Ecto neural progenitor cell (in vitro differentiated cells): ENCODE results near the gene ARHGEF10L.

Source experiments
- DNase-seq: peaks from one replicate; pipeline ENCODE4 v3.0.0-alpha.2; 2018; ENCODE audit warnings: low spot score

Gene ARHGEF10L

GRCh38 chr1:17632541-17633184 lies 93.2 kb downstream of the ARHGEF10L start:
- no peak for DNase-seq

DNA sequence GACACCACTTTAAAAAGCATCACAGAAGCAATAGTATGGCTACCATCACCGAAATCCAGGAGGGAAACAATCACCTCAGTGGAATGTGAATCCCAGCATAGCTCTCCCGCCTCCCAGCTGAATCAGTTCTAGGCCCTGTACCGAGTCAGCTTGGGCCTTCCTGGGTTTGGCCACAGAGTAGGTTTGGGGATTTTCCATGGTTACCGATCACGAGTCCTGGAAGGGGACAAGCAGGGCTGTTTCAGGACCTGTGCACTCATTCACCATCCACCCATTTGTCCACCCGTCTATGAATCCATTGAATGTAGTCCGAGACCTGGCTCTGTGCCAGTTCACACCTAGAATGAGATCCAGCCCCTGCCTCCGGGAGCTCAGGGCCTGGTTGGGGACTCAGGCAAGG lies 94.2 kb downstream of the ARHGEF10L start:
- DNase-seq: no peak

- DNase-seq: no peak
These were observed 95.8 kb downstream of the ARHGEF10L start for GRCh38 chr1:17635276-17635675.

- DNase-seq: no peak
These were observed 96.3 kb downstream of the ARHGEF10L start for GRCh38 chr1:17635811-17636210.

DNA sequence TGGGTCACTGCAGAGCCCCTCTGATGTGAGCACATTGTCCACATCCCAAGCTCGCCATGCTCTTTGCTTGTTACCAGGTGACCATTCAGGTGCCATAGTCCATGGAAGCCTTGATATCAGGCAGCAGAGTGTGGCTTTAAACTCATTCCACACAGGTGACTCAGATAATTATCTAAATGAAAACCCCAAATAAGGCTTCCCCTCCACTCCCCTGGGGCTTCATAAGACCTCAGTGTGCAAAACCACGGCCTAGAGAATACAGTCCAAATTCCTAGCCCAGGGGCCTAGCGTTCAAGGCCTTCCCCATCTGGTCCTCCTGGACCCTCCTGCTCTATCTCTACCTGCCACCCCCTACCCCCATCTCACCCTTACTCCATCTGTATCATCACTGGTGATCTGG lies 97.1 kb downstream of the ARHGEF10L start:
- DNase-seq: no peak

- DNase-seq: no peak
These were observed 97.6 kb downstream of the ARHGEF10L start for GRCh38 chr1:17637055-17637454.

- no peak for DNase-seq
These were observed 100.3 kb downstream of the ARHGEF10L start for GRCh38 chr1:17639703-17640340.

- no peak for DNase-seq
These were observed 100.9 kb downstream of the ARHGEF10L start for GRCh38 chr1:17640393-17640792.

DNA sequence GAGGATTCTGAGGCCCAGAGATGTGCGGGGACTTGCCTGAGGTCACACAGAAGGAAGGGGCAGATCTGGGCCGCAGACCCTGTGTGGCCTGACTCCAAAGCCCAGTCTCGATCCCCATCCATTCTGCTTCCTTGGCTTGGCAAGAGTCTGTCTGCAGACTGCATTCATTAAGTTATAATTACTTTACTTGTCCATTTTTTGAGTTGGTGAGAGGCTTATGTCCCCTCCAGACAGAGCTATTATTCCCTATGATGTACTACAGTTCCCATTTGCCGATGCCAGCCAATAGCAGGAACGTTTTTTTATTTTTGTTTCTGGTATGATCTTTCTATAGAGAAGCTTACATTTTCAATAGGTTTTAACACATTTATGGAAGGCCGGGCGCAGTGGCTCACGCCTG lies 101.5 kb downstream of the ARHGEF10L start:
- no peak for DNase-seq

DNA sequence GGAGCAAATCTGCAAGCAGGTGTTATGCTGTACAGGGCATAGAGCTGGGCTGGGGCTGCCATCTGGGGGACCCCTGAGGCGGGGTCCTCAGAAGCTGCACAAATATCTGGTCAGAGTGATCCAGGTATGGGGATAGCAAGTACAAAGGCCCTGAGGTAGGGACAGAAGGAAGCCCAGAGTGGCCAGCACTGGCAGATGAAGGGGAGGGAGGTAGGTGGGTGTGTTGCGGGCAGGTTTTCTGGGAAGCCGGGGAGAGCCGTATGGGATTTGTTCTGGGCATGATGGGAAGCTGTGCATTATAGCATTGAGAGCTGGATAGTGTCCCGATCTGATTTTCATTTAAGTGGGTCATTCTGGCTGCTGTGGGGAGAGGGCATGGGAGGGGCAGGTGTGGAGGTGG lies 102.7 kb downstream of the ARHGEF10L start:
- no peak for DNase-seq

DNA sequence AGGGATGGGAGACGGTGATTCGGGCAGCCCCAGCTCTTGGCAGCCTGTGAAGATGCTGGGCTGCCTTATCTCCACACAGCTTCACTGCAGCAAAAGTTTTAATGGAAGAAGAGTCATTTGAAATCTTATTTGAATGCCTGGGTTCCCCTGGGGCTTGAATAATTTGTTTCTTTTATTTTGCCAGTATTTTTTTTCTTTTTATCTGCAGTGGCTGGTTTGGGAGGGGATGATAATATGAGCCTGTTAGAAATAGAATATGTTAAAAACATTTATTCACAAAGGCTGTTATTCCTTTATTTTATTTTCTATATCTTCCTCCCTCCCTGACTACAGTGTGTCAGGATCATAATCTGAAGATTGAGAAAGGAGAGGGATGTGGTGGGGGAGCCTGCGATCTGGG lies 103.4 kb downstream of the ARHGEF10L start:
- no peak for DNase-seq

DNA sequence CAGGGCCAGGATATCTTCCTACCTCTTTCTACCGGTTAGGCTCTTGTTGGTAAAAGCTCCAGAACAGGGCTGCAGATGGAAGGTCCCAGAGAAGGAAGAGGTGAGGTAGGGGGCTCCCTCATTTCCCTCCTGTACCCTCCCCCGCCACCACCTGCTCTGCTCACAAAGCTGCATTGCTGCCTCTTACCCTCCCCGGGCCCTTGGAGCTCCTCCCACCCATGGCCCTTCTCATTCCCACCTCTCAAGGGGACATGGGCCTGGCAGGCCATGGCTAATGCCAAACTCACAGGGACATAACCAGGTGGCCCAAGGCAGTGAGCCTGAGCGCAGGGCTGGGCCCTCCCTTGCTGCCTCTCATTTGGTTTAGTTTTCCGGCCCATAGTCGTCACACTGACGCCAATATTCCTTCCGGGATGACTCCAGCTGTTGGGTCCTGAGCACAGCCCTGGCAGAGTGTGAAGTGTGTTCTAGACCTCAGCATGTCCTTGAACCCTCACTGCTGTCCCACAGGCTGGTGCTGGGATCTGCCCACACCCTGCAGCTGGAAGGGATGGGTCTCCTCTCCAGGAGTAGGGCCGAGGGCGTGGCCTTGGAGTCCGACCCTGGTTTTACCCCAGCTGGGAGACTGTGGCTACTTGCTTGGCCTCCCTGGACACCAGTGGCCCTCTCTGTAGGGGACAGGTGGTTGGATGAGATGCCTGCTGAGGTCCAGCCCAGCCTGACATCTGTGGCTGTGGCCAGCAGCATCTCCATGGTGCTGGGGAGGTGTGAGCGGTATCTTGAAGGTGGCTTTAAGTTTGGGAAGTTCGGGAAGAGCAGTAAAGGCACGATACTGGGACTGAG lies 104.6 kb downstream of the ARHGEF10L start:
- no peak for DNase-seq

- no peak for DNase-seq
These were observed 105.8 kb downstream of the ARHGEF10L start for GRCh38 chr1:17645068-17645911.

DNA sequence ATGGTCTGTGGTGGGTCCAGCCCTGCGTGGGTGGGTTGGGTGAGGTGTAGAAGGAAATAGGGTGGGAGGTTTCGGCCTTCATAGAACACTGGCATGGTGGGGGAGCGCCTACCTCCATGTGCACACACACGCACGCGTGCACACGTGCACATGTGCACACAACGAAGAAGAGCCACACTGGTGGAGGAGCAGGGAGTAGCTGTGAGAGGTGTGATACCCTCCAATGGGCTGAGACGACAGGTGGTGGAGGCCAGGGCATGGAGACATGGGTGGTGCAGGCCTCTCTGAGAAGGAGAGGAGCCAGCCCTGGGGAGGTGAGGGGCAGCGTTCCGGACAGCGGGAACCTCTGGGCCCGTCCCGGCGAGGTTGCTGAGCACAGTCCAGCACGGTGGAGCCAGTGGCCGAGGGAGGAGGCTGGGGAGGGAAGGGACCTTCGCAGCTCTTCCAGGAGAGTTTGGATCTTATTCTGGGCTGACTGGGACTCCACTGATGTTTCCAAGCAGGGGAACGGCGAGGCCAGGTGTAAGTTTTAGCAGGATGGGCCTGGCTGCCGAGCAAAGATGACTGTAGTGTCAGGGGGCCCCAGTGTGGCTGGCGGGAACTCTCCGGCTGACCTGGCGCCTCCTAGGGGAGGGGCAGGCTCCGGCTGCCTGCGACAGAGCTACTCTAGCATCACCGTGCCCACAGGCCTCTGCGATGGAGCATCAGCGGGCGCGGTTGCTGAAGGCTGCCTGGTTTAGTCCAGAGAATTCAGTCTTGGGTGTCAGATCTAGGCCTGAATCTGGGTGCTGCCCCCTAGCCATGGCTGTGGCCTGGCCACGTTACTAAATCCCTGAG lies 107.2 kb downstream of the ARHGEF10L start:
- no peak for DNase-seq

DNA sequence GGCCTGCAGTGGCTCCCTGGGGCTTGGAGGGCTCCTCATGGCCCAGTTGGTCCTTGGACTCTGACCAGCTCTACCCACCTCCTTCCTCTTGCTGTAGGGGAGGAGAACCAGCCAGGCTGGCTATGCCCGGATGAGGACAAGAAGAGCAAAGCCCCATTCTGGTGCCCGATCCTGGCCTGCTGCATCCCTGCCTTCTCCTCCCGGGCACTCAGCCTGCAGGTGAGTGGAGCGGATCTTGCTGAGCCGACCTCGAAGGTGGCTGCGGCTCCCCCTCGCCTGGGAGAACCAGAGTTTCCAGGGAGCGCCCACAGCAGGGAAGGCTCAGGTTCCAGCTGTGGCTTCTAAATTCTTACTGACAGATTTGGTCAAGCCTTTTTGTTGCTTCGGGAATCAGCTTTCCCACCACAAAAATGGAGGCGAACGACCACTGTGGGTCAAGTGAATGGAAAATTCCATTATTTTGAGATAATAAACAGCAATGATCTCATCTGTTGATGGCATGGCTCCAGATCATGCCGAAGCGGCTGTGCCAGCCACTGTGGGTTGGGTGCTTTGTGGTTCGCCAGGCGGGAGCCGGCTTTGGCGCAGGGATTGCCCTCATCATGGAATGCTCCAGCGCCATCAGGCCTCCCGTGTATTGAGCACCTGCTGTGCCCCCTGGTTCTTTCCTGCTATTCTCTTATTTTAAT lies 109.1 kb downstream of the ARHGEF10L start:
- no peak for DNase-seq

GRCh38 chr1:17649371-17650106 lies 110.0 kb downstream of the ARHGEF10L start:
- DNase-seq: no peak

- no peak for DNase-seq
These were observed 113.8 kb downstream of the ARHGEF10L start for GRCh38 chr1:17653276-17653675.

- peak; percentile 71 for DNase-seq
These were observed 114.3 kb downstream of the ARHGEF10L start for GRCh38 chr1:17653728-17654351.

GRCh38 chr1:17654519-17654918 lies 115.0 kb downstream of the ARHGEF10L start:
- no peak for DNase-seq
